SK-N-SH (cell line): ENCODE results near the gene ASB11.

ENCODE experiments used
- SIN3A ChIP-seq: IDR thresholded peaks from 2 replicates; pipeline ENCODE4 v1.6.1; 2012; ENCODE audit warnings: low read depth, mild to moderate bottlenecking, low read length, moderate library complexity, borderline replicate concordance
- TF ChIP-seq, protein P1 (sequence below): fragments of 200-600 bp; sonication (generic); IDR thresholded peaks from 2 replicates; pipeline ENCODE4 v1.6.1; 2017; ENCODE audit warnings: antibody characterized with exemption, mild to moderate bottlenecking, moderate library complexity

DNA sequence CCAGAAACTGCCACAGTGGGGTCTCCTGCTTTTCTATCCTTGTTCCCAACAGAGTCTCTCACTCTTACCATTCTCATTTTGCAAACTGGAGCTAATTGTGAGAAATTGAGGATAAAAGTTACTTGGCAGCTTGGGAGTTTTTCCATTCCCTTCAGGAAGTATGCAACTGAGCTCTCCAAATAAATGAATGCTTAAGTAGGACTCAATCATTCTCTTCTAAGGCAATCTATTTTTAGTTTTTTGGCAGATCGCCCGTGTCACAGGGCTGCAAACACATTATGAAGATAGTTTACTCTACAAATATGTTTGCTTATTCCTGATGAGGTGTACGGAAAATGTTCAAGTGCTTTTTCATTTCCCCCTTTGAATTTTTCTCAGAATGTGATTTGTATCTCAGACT is 5.3 kb downstream of the ASB11 start:
- TF ChIP-seq SIN3A, result no peak
- TF ChIP-seq, protein P1, sequence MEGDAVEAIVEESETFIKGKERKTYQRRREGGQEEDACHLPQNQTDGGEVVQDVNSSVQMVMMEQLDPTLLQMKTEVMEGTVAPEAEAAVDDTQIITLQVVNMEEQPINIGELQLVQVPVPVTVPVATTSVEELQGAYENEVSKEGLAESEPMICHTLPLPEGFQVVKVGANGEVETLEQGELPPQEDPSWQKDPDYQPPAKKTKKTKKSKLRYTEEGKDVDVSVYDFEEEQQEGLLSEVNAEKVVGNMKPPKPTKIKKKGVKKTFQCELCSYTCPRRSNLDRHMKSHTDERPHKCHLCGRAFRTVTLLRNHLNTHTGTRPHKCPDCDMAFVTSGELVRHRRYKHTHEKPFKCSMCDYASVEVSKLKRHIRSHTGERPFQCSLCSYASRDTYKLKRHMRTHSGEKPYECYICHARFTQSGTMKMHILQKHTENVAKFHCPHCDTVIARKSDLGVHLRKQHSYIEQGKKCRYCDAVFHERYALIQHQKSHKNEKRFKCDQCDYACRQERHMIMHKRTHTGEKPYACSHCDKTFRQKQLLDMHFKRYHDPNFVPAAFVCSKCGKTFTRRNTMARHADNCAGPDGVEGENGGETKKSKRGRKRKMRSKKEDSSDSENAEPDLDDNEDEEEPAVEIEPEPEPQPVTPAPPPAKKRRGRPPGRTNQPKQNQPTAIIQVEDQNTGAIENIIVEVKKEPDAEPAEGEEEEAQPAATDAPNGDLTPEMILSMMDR, result no peak
